Measurements from ENCODE around the gene CAMTA1. TPM values are rescaled to one million over a fixed set of nuclear protein-coding genes. Genes with fewer than 3 reads are reported as not detected.
A peak's percentile ranks its signal among the peaks of the same experiment; 100 is the strongest.

Gene CAMTA1
- total RNA-seq, 2 experiments from 2014 or later = 45.5 to 45.6 TPM

DNA sequence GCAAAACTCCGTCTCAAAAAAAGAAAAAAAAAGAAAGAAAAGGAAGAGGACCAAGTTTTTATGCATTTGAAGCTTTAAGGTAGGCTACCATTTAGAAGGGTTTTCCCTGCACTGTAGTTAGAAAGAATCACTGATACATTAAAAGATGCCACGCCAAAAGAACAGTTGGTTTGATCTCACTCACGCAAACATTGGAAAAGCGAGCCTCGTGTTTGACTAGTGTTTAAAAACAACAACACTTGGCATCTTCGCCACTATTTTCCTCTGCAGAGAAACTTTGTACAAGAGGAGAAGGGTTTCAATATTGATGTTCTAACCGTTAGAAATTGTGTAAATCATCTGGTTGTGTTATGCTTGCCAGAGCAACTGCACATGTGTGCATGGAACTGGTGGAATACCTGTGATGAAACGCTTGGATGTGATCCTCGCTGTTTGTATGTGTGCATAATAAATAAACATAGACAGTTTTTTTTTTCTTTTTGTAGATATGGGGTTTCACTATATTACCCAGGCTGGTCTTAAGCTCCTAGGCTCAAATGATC, 24.0 kb upstream of the CAMTA1 start:
- no peaks in the 10 kb centered on the region for H3K36me3 Mint-ChIP-seq
- POLR2A ChIA-PET = no interaction called here
- H3K4me3 Mint-ChIP-seq = no peak overlapping the region
- H3K27me3 Mint-ChIP-seq = peaks cover 4% of the 10 kb centered on the region
- H3K27ac Mint-ChIP-seq = no peak overlapping the region
- H3K9me3 Mint-ChIP-seq = no peaks in the 10 kb centered on the region
- DNase-seq = no peak
- ATAC-seq (ENCODE audit: low read depth) = no peak
- H3K4me1 Mint-ChIP-seq = no peaks in the 10 kb centered on the region

- Mint-ChIP-seq H3K4me3 (no peak overlapping the region), H3K27me3 (peaks cover under 1% of the 10 kb centered on the region), H3K9me3 (no peaks in the 10 kb centered on the region), H3K4me1 (no peaks in the 10 kb centered on the region), H3K36me3 (no peaks in the 10 kb centered on the region), H3K27ac (no peak overlapping the region)
- DNase-seq = no peak
- POLR2A ChIA-PET = interaction anchor here (0.7 kb wide), 1 partner anchor 291 kb away, joined by 3 read pairs; no protein-coding TSS in a partner anchor
- no peak for ATAC-seq (ENCODE audit: low read depth)
Observed at GRCh38 chr1:6762060-6762459, 23.2 kb upstream of the CAMTA1 start.

GRCh38 chr1:6770751-6771440, 14.4 kb upstream of the CAMTA1 start:
- Mint-ChIP-seq H3K4me1 (no peaks in the 10 kb centered on the region), H3K27me3 (peaks cover 27% of the 10 kb centered on the region), H3K9me3 (no peaks in the 10 kb centered on the region), H3K36me3 (no peaks in the 10 kb centered on the region), H3K4me3 (no peak overlapping the region), H3K27ac (no peak overlapping the region)
- POLR2A ChIA-PET = no interaction called here
- ATAC-seq (ENCODE audit: low read depth) (no peak), DNase-seq (no peak)

- Mint-ChIP-seq H3K9me3 (no peaks in the 10 kb centered on the region), H3K27me3 (peaks cover 27% of the 10 kb centered on the region), H3K4me3 (no peak overlapping the region), H3K36me3 (no peaks in the 10 kb centered on the region), H3K4me1 (no peaks in the 10 kb centered on the region), H3K27ac (no peak overlapping the region)
- DNase-seq (no peak), ATAC-seq (ENCODE audit: low read depth) (no peak)
- POLR2A ChIA-PET = no interaction called here
Observed at GRCh38 chr1:6771441-6771769, 13.8 kb upstream of the CAMTA1 start.

- ATAC-seq (ENCODE audit: low read depth) = no peak
Observed at GRCh38 chr1:6774381-6774780, 10.9 kb upstream of the CAMTA1 start.

DNA sequence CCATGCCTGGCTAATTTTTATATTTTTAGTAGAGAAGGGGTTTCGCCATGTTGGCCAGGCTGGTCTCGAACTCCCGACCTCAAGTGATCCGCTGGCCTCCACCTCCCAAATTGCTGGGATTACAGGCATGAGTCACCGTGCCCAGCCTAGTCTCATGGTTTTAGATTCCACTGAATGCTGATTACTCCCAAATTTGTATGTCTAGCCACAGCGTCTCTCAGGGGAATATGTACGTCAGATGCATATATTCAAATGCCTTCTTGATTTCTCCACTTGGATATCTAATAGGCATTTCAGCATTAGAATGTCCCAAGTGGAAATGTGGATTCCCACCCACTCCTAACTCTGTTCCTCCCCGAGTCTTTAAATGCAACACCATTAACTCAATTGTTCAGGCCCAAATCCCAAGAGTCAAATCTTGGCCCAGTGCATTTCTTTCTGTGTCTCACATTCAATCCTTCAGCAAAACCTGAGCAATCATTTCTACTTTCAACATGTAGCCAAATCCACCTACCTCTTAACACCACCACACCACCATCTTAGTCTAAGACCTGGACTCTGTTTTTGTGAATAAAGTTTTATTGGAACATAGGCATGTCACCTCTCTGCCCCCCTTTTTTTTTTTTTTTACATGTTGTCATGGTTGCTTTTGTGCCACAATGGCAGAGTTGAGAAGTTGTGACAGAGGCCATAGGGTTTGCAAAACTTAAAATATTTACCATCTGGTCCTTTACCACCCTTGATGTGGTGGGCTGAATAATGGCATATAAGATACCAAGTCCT, 9.8 kb upstream of the CAMTA1 start:
- Mint-ChIP-seq H3K27ac (no peak overlapping the region), H3K9me3 (no peaks in the 10 kb centered on the region)

More at GRCh38 chr1:6774381-6774780, 10.9 kb upstream of the CAMTA1 start:
- DNase-seq = no peak
- Mint-ChIP-seq H3K4me3 (no peak overlapping the region), H3K4me1 (peaks cover 7% of the 10 kb centered on the region), H3K36me3 (no peaks in the 10 kb centered on the region), H3K27me3 (peaks cover 17% of the 10 kb centered on the region), H3K9me3 (no peaks in the 10 kb centered on the region), H3K27ac (no peak overlapping the region)
- POLR2A ChIA-PET = no interaction called here

GRCh38 chr1:6776389-6776788, 8.9 kb upstream of the CAMTA1 start:
- no peak overlapping the region for H3K4me3 Mint-ChIP-seq
- POLR2A ChIA-PET = no interaction called here
- no peaks in the 10 kb centered on the region for H3K36me3 Mint-ChIP-seq
- peaks cover 14% of the 10 kb centered on the region for H3K27me3 Mint-ChIP-seq
- peaks cover 7% of the 10 kb centered on the region for H3K4me1 Mint-ChIP-seq
- no peaks in the 10 kb centered on the region for H3K9me3 Mint-ChIP-seq
- ATAC-seq (ENCODE audit: low read depth) (no peak), DNase-seq (no peak)
- H3K27ac Mint-ChIP-seq = no peak overlapping the region

More for the DNA sequence above, 9.8 kb upstream of the CAMTA1 start:
- Mint-ChIP-seq H3K4me1 (peaks cover 7% of the 10 kb centered on the region), H3K27me3 (peaks cover 17% of the 10 kb centered on the region), H3K36me3 (no peaks in the 10 kb centered on the region), H3K4me3 (no peak overlapping the region)
- POLR2A ChIA-PET = no interaction called here
- DNase-seq (no peak), ATAC-seq (ENCODE audit: low read depth) (no peak)

GRCh38 chr1:6776895-6777294, 8.4 kb upstream of the CAMTA1 start:
- H3K9me3 Mint-ChIP-seq = no peaks in the 10 kb centered on the region
- H3K27me3 Mint-ChIP-seq = peaks cover 10% of the 10 kb centered on the region
- no peak overlapping the region for H3K4me3 Mint-ChIP-seq
- POLR2A ChIA-PET = no interaction called here
- ATAC-seq (ENCODE audit: low read depth) = no peak
- no peak for DNase-seq
- no peak overlapping the region for H3K27ac Mint-ChIP-seq
- H3K4me1 Mint-ChIP-seq = peaks cover 7% of the 10 kb centered on the region
- no peaks in the 10 kb centered on the region for H3K36me3 Mint-ChIP-seq

DNA sequence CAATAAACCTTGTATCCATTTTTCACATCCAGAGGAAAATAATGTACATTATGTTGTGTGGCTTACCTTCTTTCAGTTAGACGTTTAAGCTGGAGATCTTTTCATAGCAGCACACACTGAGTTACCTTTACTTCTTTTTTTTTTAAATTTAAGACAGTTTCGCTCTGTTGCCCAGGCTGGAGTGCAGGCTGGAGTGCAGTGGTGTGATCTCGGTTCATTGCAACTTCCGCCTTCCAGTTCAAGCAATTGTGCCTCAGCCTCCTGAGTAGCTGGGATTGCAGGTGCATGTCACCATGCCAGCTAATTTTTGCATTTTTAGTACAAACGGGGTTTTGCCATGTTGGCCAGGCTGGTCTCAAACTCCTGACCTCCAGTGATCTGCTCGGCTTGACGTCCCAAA, 7.4 kb upstream of the CAMTA1 start:
- POLR2A ChIA-PET = no interaction called here

GRCh38 chr1:6779089-6779805, 6.0 kb upstream of the CAMTA1 start:
- H3K9me3 Mint-ChIP-seq = no peaks in the 10 kb centered on the region
- DNase-seq (no peak), ATAC-seq (ENCODE audit: low read depth) (no peak)
- H3K4me1 Mint-ChIP-seq = peaks cover 16% of the 10 kb centered on the region
- H3K27me3 Mint-ChIP-seq = peaks cover 2% of the 10 kb centered on the region
- POLR2A ChIA-PET = no interaction called here
- H3K36me3 Mint-ChIP-seq = no peaks in the 10 kb centered on the region
- H3K4me3 Mint-ChIP-seq = no peak overlapping the region
- no peak overlapping the region for H3K27ac Mint-ChIP-seq

More for the DNA sequence above, 7.4 kb upstream of the CAMTA1 start:
- no peak for DNase-seq
- Mint-ChIP-seq H3K4me3 (no peak overlapping the region), H3K27ac (no peak overlapping the region), H3K36me3 (no peaks in the 10 kb centered on the region), H3K9me3 (no peaks in the 10 kb centered on the region), H3K27me3 (peaks cover 9% of the 10 kb centered on the region), H3K4me1 (peaks cover 7% of the 10 kb centered on the region)
- no peak for ATAC-seq (ENCODE audit: low read depth)

- H3K4me1 Mint-ChIP-seq = peaks cover 22% of the 10 kb centered on the region
Observed at GRCh38 chr1:6782151-6782550, 3.1 kb upstream of the CAMTA1 start.

DNA sequence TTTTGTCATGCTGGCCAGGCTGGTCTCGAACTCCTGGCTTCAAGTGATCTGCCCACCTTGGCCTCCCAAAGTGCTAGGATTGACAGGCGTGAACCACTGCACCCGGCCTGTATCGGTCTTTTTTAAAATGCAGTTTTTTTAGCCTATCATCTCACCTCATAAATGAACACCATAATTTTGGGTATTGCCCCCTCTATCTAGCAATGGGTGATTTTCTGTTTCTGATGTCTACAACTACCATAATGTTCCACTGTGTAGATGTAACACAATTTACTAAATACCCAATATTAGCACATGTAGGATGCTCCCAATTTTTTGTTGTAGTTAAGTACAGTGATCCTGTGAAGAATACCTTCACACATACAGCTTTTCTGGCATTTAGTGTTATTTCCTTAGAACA, 2.0 kb upstream of the CAMTA1 start:
- DNase-seq = no peak
- peak overlapping the region; percentile 86 for H3K4me3 Mint-ChIP-seq
- no peaks in the 10 kb centered on the region for H3K9me3 Mint-ChIP-seq
- H3K4me1 Mint-ChIP-seq = peaks cover 25% of the 10 kb centered on the region
- POLR2A ChIA-PET = no interaction called here
- ATAC-seq (ENCODE audit: low read depth) = no peak
- H3K27me3 Mint-ChIP-seq = no peaks in the 10 kb centered on the region
- peaks cover 8% of the 10 kb centered on the region for H3K36me3 Mint-ChIP-seq
- H3K27ac Mint-ChIP-seq = no peak overlapping the region

More at GRCh38 chr1:6782151-6782550, 3.1 kb upstream of the CAMTA1 start:
- DNase-seq (no peak), ATAC-seq (ENCODE audit: low read depth) (no peak)
- no peaks in the 10 kb centered on the region for H3K9me3 Mint-ChIP-seq
- H3K4me3 Mint-ChIP-seq = no peak overlapping the region
- peaks cover 2% of the 10 kb centered on the region for H3K36me3 Mint-ChIP-seq
- POLR2A ChIA-PET = interaction anchor here (0.7 kb wide), 1 partner anchor 443 kb away, joined by 4 read pairs; no protein-coding TSS in a partner anchor
- H3K27ac Mint-ChIP-seq = no peak overlapping the region
- H3K27me3 Mint-ChIP-seq = peaks cover 2% of the 10 kb centered on the region

DNA sequence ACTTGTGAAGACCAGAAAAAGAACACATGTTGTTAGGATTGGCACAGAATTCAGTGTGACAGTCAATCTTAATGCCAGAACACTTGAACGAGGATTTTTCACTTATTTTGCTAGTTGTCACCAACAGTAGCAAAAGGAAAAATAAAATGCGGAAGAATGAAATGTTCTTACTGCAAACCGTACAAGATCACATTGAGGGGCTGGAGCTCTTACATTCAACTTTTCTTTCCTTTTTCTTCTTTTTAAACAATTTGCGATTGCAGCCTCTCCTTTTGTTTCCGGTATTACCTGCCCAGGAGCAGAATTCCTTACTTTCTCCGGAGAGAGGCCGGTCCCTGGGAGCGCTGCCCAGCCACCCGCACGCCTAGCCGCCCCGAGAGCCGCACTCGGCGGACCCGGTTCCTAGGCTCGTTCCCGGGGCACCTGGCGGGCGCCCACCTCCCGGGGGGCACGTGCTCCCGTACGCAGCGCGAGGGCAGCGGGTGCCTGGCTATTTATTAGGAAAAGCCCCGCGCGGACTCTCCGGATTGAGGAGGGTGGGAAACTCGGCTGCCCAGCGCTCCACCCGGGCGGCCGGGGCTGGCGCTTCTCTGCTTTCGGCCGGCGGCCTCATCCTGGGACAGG, 1.2 kb upstream of the CAMTA1 start:
- H3K27me3 Mint-ChIP-seq = no peaks in the 10 kb centered on the region
- DNase-seq (no peak), ATAC-seq (ENCODE audit: low read depth) (no peak)
- peak overlapping the region; percentile 89 for H3K27ac Mint-ChIP-seq
- H3K4me1 Mint-ChIP-seq = peaks cover 32% of the 10 kb centered on the region
- H3K9me3 Mint-ChIP-seq = no peaks in the 10 kb centered on the region
- peak overlapping the region; percentile 86 for H3K4me3 Mint-ChIP-seq
- POLR2A ChIA-PET = interaction anchor here (0.6 to 2.1 kb wide), 6 partner anchors 18 to 182 kb away, joined by 3 to 13 read pairs (median 6); partner anchors contain the start of gene DNAJC11
- peaks cover 13% of the 10 kb centered on the region for H3K36me3 Mint-ChIP-seq
